HG03139 (cell line): ENCODE measurements around the gene BANP.
"Not testable (repeated sequence)": the region's sequence is repeated elsewhere in the genome, so short reads cannot be mapped to it uniquely, and the experiment has no call there.

Experiments
- ATAC-seq: cut with Tn5 transposase; IDR thresholded peaks from one replicate; pipeline ENCODE4 v1.9.1; 2021; ENCODE audit not compliant: unreplicated experiment

BANP gene

DNA sequence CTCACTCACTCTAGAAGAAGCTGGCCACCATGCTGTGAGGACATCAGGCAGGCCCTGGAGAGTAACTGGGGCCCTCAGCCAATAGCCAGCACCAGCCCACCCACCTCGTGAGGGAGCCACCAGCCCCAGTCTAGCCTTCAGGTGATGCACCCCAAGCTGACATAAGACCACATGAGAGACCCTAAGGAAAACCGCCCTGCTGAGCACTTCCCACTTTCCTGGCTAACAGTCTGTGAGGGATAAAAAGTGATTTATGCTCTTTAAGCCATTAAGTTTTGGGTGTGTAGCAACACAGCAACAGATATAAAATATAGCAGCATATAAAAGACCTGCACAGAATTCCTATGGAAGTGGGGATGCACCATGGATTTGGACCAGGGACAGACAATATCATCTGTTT is 145.4 kb downstream of the BANP start:
- ATAC-seq = not testable (repeated sequence)

- not testable (repeated sequence) for ATAC-seq
Observed at GRCh38 chr16:88098731-88099562, 147.7 kb downstream of the BANP start.

DNA sequence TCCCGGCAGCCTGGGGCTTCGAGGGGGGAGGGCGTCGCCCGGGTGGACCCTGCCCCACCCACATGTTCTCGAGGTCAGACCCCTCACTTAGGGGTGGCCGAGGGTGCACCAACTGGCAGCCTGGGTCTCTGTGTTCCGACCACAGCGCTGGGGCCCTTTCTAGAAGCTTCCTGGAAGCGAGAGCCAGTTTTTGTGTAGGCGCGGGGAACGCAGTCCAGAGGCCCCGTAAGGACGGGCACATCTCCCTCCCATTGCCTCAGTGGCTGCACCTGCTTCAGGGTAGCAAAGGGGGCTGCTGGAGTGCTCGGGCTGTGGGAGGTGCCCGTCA is 148.3 kb downstream of the BANP start:
- ATAC-seq = no peak

GRCh38 chr16:88099956-88100355 is 148.7 kb downstream of the BANP start:
- ATAC-seq = not testable (repeated sequence)

DNA sequence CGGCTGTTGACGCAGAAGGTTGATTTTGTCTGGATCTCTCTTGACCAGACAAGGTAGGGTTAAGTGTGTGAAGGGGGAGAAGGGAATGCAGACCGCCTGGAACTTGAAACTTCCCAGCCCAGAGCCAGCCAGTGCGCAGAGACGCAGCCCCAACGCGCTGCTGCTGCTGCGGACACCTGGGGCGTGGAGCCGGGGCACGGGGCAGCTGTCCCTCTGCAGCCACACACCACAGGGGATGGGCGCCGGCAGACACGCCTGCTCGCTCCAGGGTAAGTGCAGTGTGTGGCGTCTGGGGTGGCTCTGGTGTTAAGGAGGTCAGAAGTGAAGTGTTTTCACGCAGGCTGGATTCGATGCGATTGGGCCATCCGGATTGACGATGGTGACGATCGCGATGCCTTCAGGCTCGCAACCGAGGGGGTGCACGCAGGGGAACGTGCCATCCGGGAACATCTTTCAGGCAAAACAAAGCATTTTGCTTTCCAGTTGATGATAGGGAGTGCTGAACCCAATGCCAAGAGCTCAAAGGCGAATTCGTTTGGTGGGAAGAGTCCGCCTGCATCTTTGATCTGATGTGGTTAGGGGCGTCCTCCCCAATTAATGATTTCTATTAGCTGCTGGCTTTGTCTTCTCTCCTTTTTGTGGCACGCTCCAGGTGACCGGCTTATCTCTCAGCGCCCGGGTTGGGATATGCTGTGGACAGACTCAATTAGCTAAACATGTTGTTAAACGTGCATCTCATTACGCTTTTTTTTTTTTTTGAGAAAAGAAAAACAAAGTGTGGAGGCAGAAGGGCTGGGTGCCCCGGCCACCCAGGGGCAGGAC is 149.8 kb downstream of the BANP start:
- ATAC-seq = not testable (repeated sequence)

- ATAC-seq = not testable (repeated sequence)
Observed at GRCh38 chr16:88101623-88102105, 150.4 kb downstream of the BANP start.

DNA sequence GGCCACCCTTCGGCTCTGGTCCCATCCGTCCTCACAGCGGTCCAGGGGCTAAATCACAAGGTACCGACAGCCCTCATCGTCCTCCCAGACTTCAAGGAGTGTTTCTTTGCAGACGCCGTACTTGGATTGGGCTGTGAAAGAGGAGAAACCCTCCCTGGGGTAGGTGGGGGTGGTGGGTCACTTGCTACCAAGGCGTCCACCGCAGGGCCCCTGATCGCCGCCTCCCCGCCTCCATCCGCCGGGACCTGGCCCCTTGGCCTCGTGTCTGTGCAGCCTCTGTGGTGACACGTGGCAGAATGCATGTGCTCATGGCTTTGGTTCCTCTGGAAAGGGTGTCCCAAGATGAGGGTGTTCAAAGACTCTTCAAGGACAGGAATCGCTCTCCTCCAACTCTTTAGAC is 151.4 kb downstream of the BANP start:
- ATAC-seq = no peak

GRCh38 chr16:88103011-88103410 is 151.8 kb downstream of the BANP start:
- no peak for ATAC-seq

DNA sequence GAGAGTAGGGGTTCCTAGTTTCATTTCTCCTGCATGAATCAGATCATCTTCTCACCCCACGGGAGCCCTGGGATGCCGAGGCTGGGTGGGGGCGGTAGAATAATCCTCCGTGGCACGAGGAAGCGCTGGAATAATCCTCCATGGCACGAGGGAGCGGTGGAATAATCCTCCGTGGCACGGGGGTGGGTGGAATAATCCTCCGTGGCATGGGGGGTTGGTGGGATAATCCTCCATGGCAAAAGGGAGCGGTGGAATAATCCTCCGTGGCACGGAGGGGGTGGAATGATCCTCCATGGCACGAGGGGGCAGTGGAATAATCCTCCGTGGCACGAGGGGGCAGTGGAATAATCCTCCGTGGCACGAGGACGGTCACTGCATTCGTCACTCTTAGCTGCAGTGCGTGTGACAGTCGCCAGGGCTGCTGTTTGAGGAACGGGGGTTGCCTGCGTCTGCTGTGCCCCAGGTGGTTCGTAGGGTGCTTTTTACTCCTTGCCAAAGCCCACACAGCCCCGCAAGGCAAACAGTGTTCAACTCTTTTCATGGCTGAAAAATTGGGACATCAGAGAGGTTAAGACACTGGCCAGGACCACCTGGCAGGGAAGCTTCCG is 152.5 kb downstream of the BANP start:
- ATAC-seq = no peak

DNA sequence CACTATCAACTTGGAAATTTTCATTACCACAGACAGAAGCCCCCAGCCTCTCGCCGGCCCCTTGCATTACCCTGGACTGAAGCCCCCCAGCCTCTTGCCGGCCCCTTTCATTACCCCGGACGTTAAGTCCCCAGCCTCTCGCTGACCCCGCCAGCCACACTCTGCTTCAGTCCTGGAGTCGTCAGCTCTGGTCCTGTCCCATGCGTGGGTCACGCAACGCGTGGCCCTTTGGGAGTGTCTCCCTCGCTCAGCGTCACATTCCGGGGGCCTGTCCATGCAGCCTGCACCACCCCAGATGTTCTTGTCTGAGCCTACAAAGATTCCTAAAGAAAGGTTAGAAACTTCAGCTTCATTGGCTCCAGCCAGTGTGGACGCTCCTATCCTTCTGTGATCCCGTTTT is 153.1 kb downstream of the BANP start:
- ATAC-seq = not testable (repeated sequence)

DNA sequence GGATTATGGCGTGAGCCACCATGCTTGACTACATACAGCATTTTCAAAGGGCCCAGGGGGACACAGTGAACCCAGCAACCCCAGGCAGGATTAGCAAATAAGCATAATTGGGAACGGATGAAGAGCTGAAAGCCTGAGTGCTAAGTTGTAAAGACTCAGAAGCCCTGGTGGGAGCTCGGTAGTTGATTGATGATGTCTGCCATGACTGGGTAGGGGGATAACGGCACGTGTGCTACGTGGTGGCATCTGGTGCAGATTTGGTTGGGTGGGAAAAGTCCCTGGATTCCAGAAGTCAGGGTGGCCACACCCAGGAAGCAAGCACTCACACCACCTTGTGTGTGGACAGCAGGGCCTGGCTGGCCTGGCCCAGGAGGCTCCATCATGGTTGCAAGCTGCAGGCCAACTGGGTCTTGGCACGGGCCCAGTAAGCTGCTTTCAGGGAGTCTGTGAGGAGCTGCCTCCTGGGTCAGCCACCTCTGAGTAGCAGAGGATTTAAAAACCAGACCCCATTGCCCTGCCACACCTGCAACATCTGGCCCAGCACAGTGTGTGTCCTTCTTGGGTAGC is 154.4 kb downstream of the BANP start:
- ATAC-seq = not testable (repeated sequence)

GRCh38 chr16:88106566-88106965 is 155.3 kb downstream of the BANP start:
- ATAC-seq = not testable (repeated sequence)

GRCh38 chr16:88108762-88109161 is 157.5 kb downstream of the BANP start:
- ATAC-seq = no peak

DNA sequence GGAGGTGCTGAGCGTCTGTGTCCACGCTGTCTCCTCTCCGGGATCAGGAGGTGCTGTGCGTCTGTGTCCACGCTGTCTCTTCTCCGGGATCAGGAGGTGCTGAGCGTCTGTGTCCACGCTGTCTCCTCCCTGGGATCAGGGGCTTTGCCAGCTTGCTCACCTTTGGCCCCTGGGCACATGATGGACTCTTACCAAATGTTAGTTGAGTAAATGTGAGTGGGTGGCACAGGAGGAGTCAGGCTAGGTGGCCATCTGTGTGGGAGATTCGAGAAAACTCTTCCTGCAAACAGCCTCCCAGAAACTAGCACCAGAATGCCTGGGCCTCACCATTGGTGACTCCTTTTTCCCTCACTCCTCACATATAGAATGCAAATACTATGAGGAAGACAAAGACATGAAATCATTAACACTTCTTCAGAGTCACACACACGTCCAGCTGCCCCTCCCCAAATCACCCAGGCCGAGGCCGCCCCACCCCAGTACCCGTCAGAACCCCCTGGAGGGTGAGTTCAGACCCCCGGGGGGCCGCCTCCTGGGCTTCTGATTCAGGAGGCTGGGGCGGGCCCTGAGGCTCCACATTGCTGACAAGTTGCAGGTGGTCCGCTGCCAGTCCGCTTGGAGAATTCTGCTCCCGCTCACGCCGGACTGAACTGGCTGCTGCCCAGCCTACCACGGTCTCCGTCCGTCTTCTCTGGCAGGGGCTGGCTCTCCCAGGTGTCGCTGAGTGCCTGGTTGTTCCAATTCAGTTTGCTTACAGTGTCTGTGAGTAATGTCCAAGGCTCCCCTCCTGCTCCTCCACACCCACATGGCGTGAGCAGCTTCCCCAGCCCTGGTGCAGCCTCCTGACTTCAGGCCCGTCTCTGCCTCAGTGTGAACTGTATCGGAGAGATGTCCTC is 158.7 kb downstream of the BANP start:
- ATAC-seq = not testable (repeated sequence)

DNA sequence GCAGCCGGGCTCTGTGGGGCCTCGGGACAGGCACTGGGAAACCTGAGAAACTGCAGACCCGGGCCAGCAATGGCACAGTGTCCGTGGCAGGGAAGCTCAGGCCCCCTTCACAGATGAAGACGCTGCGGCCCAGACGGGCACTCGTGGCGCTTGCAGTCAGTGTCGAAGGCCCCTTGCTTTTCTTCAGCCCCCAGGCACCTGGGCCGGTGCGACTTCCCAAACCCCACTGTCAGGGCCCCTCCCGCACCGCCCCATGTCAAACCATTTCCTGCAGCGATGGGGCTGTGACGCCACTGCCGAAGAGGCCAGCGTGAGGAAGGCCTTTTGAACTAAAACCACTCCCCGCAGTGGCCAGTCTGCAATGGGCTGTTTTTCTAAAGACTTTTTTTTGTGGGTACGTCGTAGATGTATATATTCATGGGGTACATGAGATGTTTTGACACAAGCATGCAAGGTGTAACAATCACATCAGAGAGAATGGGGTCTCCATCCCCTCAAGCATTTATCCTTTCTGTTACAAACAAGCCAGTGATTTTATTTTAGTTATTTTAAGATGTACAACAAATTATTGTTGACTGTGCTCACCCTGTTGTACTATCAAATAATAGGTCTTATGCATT is 159.8 kb downstream of the BANP start:
- not testable (repeated sequence) for ATAC-seq

DNA sequence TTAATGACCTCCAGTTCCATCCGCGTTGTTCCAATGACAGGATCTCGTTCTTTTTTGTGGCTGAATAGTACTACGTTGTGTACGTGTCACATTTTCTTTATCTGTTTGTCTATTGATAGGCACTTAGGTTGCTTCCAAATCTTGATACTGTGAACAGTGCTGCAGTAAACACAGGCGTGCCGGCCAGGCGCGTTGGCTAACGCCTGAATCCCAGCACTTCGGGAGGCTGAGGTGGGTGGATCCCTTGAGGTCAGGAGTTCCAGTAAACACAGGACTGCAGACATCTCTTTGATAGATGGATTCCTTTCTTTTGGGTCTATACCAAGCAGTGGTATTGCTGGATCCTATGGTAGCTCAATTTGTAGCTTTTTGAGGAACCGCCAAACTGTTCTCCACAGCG is 160.7 kb downstream of the BANP start:
- not testable (repeated sequence) for ATAC-seq

- ATAC-seq = no peak
Observed at GRCh38 chr16:88113545-88114045, 162.4 kb downstream of the BANP start.

DNA sequence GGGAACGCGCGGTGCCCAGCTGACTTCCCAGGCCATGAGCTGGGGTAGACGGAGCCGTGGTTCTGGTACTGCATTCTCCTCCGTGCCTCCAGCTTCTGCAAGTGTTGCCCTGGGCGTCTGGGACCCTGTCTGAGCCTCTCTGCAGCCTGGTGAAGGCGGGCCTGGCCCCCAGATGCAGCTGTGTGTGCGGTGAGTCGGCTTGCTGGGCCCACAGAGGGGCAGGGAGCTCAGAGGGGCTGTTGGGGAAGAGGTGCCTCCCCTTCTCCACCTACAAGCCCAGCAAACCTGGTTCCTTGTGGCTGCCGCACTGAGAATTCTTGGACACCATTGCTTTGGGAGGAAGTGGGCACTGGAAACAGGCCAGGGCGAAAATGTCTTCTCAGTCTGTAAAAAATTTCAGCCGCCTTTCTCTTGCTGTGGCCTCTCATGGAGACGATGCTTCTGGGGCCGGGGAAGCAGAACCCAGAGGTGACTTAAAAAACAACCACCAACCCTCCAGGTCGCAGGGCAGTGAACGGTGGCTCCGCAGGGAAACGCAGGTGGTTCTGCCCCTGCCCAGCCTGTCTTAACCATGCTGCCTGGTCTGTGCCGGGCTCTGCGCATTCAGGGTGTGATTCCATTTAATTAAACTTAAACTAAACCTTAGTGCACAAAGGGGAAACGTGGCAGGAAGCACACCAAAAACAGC is 163.5 kb downstream of the BANP start:
- ATAC-seq = not testable (repeated sequence)

GRCh38 chr16:88116121-88116520 is 164.9 kb downstream of the BANP start:
- no peak for ATAC-seq
